ENCODE results near the gene AHSG.

Gene AHSG

DNA sequence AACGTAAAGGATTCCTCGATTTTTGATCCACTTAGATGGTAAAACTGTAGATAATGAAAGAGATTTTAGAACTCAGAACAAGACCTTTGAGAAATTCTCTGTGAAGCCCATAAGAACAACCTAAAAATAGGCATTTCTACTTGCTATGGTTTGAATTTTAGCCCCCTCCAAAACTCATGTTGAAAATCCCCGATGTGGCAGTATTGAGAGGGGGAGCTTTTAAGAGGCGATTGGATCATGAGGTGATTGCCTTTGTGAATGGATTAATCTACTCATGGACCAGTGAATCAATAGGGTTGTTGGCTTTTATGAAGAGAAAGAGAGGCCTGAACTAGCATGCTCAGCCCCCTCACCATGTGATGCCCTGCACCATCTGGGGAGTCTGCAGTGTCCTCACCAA lies 20.2 kb upstream of the AHSG start:
- Histone ChIP-seq H3K27me3 (ENCODE audit: control insufficient read depth in 2 of 2, insufficient read depth in 2 of 2, low read length in 2 of 2) (no peaks in the 10 kb centered on the region), H3K4me1 (ENCODE audit: control insufficient read depth in 2 of 2, insufficient read depth in 2 of 2, low read length in 2 of 2) (no peaks in the 10 kb centered on the region), H3K9ac (ENCODE audit: low read depth in 1 of 2, low read length in 2 of 2) (no peak overlapping the region), H3K4me3 (ENCODE audit: low read length in 2 of 2) (no peak overlapping the region), H3K9me3 (ENCODE audit: control insufficient read depth in 2 of 2, low read length in 2 of 2) (no peaks in the 10 kb centered on the region), H3K36me3 (ENCODE audit: control insufficient read depth in 2 of 2, insufficient read depth in 2 of 2, low read length in 2 of 2) (no peaks in the 10 kb centered on the region), H3K27ac (ENCODE audit: low read depth in 2 of 2, low read length in 2 of 2) (no peak overlapping the region)

DNA sequence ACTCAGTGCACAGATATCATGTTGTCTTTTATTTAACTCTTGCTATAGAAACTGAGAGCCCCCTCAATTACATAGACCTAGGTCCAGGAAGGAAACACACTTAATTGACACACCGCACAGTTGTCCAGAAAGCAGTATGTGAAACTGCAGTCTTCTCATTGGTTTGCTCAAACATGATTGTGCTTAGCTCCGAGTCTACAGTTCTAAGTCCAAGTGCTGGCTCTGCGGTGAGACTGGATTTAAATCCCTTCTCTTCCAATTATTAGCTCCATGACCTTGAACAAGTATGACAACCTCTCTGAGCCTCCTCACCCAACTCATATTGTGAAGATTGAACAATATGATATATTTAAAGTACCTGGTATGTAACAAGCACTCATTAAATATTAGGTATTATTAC lies 19.0 kb upstream of the AHSG start:
- no peaks in the 10 kb centered on the region for H3K36me3 ChIP-seq (ENCODE audit: control insufficient read depth in 2 of 2, insufficient read depth in 2 of 2, low read length in 2 of 2)
- no peak overlapping the region for H3K27ac ChIP-seq (ENCODE audit: low read depth in 2 of 2, low read length in 2 of 2)
- no peaks in the 10 kb centered on the region for H3K4me1 ChIP-seq (ENCODE audit: control insufficient read depth in 2 of 2, insufficient read depth in 2 of 2, low read length in 2 of 2)
- H3K9ac ChIP-seq (ENCODE audit: low read depth in 1 of 2, low read length in 2 of 2), result no peak overlapping the region
- no peaks in the 10 kb centered on the region for H3K27me3 ChIP-seq (ENCODE audit: control insufficient read depth in 2 of 2, insufficient read depth in 2 of 2, low read length in 2 of 2)
- no peak overlapping the region for H3K4me3 ChIP-seq (ENCODE audit: low read length in 2 of 2)
- no peaks in the 10 kb centered on the region for H3K9me3 ChIP-seq (ENCODE audit: control insufficient read depth in 2 of 2, low read length in 2 of 2)

DNA sequence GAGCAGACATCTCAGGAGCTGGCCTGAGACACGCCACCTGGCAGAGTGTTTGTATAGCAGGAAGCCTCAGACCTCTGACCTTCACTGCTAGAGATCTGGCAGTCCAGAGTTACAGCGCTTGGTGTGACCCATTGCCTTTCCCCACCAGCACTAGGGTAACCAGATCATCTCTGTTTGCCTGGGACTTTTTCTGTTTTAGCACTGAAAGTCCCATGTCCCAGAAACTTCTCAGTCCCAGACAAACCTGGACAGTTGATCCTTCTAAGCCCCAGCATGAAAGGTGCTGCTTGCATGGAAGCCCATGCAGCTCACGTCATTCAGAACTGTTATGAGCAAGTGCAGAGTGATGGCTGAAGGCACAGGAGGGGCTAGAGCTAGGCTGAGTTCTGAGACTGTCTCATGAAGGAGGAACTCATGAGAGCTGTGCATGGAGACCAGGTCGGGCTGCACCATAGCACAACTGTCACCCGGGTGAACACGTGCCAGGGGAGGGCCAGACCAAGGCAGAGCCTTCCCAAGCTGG lies 18.2 kb upstream of the AHSG start:
- Histone ChIP-seq H3K9ac (ENCODE audit: low read depth in 1 of 2, low read length in 2 of 2) (no peak overlapping the region), H3K4me1 (ENCODE audit: control insufficient read depth in 2 of 2, insufficient read depth in 2 of 2, low read length in 2 of 2) (peaks cover 0 to 2% of the 10 kb centered on the region in 2 donors), H3K27me3 (ENCODE audit: control insufficient read depth in 2 of 2, insufficient read depth in 2 of 2, low read length in 2 of 2) (no peaks in the 10 kb centered on the region), H3K36me3 (ENCODE audit: control insufficient read depth in 2 of 2, insufficient read depth in 2 of 2, low read length in 2 of 2) (no peaks in the 10 kb centered on the region), H3K27ac (ENCODE audit: low read depth in 2 of 2, low read length in 2 of 2) (no peak overlapping the region), H3K4me3 (ENCODE audit: low read length in 2 of 2) (no peak overlapping the region), H3K9me3 (ENCODE audit: control insufficient read depth in 2 of 2, low read length in 2 of 2) (no peaks in the 10 kb centered on the region)

DNA sequence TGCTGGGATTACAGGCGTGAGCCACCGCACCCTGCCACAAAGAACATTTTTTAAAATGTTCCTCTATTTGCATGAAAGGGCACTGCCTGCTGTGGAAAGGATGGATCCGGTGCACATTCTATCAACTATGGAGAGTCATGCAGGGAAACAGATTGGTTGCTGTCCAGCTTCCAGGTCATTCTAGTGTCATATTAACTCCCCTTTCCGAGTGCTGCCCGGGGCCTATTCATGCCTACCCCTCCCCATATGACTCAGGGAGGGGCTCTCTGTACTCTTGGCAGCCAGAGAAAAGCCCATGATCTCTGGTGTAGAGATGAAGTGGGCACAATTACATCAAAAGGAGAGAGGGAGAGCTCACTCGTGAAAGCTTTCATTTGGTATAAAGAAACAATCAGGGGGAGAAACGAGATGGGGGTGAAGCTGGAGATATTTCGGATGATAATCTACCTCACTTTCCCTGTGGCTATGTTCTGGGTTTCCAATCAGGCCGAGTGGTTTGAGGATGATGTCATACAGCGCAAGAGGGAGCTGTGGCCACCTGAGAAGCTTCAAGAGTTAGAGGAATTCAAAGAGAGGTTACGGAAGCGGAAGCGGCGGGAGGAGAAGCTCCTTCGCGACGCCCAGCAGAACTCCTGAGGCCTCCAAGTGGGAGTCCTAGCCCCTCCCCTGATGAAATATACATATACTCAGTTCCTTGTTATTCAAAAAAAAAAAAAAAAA lies 16.1 kb upstream of the AHSG start:
- no peaks in the 10 kb centered on the region for H3K36me3 ChIP-seq (ENCODE audit: control insufficient read depth in 2 of 2, insufficient read depth in 2 of 2, low read length in 2 of 2)
- peaks cover 0 to 4% of the 10 kb centered on the region in 2 donors for H3K4me1 ChIP-seq (ENCODE audit: control insufficient read depth in 2 of 2, insufficient read depth in 2 of 2, low read length in 2 of 2)
- no peak overlapping the region for H3K9ac ChIP-seq (ENCODE audit: low read depth in 1 of 2, low read length in 2 of 2)
- H3K27ac ChIP-seq (ENCODE audit: low read depth in 2 of 2, low read length in 2 of 2), result no peak overlapping the region
- no peaks in the 10 kb centered on the region for H3K9me3 ChIP-seq (ENCODE audit: control insufficient read depth in 2 of 2, low read length in 2 of 2)
- no peak overlapping the region for H3K4me3 ChIP-seq (ENCODE audit: low read length in 2 of 2)
- H3K27me3 ChIP-seq (ENCODE audit: control insufficient read depth in 2 of 2, insufficient read depth in 2 of 2, low read length in 2 of 2), result no peaks in the 10 kb centered on the region

DNA sequence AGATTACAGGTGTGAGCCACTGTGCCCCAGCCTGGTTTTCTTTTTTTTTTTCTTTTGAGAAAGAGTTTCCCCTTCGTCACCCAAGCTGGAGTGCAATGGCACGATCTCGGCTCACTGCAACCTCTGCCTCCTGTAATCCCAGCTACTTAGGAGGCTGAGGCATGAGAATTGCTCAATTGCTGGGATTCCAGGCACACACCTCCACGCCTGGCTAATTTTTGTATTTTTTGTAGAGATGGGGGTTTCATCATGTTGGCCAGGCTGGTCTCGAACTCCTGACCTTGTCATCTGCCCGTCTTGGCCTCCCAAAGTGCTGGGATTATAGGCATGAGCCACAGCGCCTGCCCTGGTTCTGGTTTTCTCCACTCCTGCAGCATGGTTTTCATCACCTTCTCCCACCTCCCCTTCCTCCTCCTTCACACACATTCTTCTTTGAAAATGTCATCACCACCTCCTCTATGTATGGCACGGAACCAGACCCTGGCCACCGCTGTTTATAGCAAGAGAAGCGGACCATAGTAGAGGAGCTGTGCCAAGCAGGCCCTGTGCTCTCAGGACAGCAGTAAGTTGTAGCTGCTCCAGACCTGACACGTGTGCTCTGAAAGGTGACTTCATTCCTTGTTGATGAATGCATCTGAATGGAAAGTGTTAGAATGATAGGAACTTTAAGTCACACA lies 14.6 kb upstream of the AHSG start:
- H3K36me3 ChIP-seq (ENCODE audit: control insufficient read depth in 2 of 2, insufficient read depth in 2 of 2, low read length in 2 of 2), result no peaks in the 10 kb centered on the region

DNA sequence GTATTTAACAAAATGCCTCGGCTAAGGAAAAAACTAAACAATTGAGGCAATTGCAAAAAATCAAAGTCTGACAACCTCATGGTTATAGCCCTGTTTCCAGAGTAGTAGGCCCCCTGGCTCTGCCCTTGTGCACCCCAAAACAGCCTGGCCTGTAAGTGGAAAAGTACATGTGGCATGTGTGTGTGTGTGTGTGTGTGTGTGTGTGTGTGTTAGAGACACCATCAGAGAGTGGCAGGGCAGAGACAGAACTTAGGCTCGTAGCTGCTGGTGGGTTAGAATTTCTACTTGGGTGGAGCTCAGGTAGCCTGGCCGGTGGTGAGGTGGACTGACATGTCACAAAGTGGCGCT lies 14.1 kb upstream of the AHSG start:
- no peak overlapping the region for H3K4me3 ChIP-seq (ENCODE audit: low read length in 2 of 2)

More for the DNA sequence above, 14.6 kb upstream of the AHSG start:
- no peaks in the 10 kb centered on the region for H3K9me3 ChIP-seq (ENCODE audit: control insufficient read depth in 2 of 2, low read length in 2 of 2)
- no peak overlapping the region for H3K4me3 ChIP-seq (ENCODE audit: low read length in 2 of 2)
- peaks cover 0 to 4% of the 10 kb centered on the region in 2 donors for H3K4me1 ChIP-seq (ENCODE audit: control insufficient read depth in 2 of 2, insufficient read depth in 2 of 2, low read length in 2 of 2)
- no peaks in the 10 kb centered on the region for H3K27me3 ChIP-seq (ENCODE audit: control insufficient read depth in 2 of 2, insufficient read depth in 2 of 2, low read length in 2 of 2)
- no peak overlapping the region for H3K27ac ChIP-seq (ENCODE audit: low read depth in 2 of 2, low read length in 2 of 2)
- no peak overlapping the region for H3K9ac ChIP-seq (ENCODE audit: low read depth in 1 of 2, low read length in 2 of 2)

DNA sequence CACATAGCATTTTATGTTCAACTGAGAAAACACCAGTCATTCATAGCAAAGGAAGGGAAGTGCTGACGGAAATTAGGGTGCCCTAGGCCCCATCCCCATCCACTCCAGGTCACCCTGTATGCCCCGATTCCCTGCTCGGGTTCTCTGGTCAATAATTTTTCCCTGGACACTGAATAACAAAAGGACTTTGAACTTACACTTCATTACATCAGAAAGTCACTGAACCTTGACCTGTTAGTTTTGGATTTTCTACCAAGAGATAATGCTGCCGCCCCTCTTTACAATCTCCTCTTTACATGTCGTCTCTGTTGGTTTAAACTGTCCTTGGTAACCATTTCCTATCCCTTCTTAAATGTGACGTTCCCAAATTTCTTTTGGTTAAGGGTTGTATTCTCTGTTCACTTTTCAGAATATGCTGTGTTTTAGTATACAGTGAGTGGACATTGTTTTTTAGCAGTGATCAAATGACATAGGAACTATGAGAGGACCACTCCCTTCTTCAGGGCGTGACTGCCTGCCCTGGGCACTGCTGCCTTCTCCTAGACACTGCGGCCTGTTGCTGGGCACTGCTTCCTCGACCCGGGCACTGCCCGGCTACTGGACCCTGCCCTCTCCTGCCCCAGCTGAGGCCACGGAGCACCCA lies 13.6 kb upstream of the AHSG start:
- H3K36me3 ChIP-seq (ENCODE audit: control insufficient read depth in 2 of 2, insufficient read depth in 2 of 2, low read length in 2 of 2), result no peaks in the 10 kb centered on the region
- peaks cover 0 to 4% of the 10 kb centered on the region in 2 donors for H3K4me1 ChIP-seq (ENCODE audit: control insufficient read depth in 2 of 2, insufficient read depth in 2 of 2, low read length in 2 of 2)

More for the DNA sequence above, 14.1 kb upstream of the AHSG start:
- Histone ChIP-seq H3K9ac (ENCODE audit: low read depth in 1 of 2, low read length in 2 of 2) (no peak overlapping the region), H3K9me3 (ENCODE audit: control insufficient read depth in 2 of 2, low read length in 2 of 2) (no peaks in the 10 kb centered on the region), H3K4me1 (ENCODE audit: control insufficient read depth in 2 of 2, insufficient read depth in 2 of 2, low read length in 2 of 2) (peaks cover 0 to 4% of the 10 kb centered on the region in 2 donors), H3K27ac (ENCODE audit: low read depth in 2 of 2, low read length in 2 of 2) (no peak overlapping the region), H3K27me3 (ENCODE audit: control insufficient read depth in 2 of 2, insufficient read depth in 2 of 2, low read length in 2 of 2) (no peaks in the 10 kb centered on the region), H3K36me3 (ENCODE audit: control insufficient read depth in 2 of 2, insufficient read depth in 2 of 2, low read length in 2 of 2) (no peaks in the 10 kb centered on the region)

DNA sequence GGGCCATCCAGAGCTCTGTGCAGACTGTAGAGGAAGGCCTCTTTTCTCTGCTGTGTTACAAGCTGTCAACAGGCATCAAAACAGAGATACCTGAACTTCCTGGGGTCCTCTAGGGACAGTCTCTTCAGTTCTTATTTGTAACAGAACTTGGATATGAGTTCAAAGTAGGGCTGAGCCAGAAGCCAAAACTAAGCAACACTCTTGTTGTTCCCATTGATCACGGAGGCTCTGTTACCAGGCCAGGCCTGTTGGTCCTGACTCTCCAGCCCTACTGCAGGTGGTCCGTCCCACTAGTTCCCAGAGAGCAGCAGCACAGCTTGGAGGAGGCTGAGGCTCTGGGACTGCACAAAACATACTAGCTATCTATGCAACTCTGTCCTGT lies 13.1 kb upstream of the AHSG start:
- no peak overlapping the region for H3K9ac ChIP-seq (ENCODE audit: low read depth in 1 of 2, low read length in 2 of 2)
- no peaks in the 10 kb centered on the region for H3K9me3 ChIP-seq (ENCODE audit: control insufficient read depth in 2 of 2, low read length in 2 of 2)
- peaks cover 0 to 4% of the 10 kb centered on the region in 2 donors for H3K4me1 ChIP-seq (ENCODE audit: control insufficient read depth in 2 of 2, insufficient read depth in 2 of 2, low read length in 2 of 2)
- H3K4me3 ChIP-seq (ENCODE audit: low read length in 2 of 2), result no peak overlapping the region
- no peaks in the 10 kb centered on the region for H3K27me3 ChIP-seq (ENCODE audit: control insufficient read depth in 2 of 2, insufficient read depth in 2 of 2, low read length in 2 of 2)
- H3K27ac ChIP-seq (ENCODE audit: low read depth in 2 of 2, low read length in 2 of 2), result no peak overlapping the region
- no peaks in the 10 kb centered on the region for H3K36me3 ChIP-seq (ENCODE audit: control insufficient read depth in 2 of 2, insufficient read depth in 2 of 2, low read length in 2 of 2)

More for the DNA sequence above, 13.6 kb upstream of the AHSG start:
- no peaks in the 10 kb centered on the region for H3K27me3 ChIP-seq (ENCODE audit: control insufficient read depth in 2 of 2, insufficient read depth in 2 of 2, low read length in 2 of 2)
- H3K27ac ChIP-seq (ENCODE audit: low read depth in 2 of 2, low read length in 2 of 2), result no peak overlapping the region
- no peak overlapping the region for H3K4me3 ChIP-seq (ENCODE audit: low read length in 2 of 2)
- no peaks in the 10 kb centered on the region for H3K9me3 ChIP-seq (ENCODE audit: control insufficient read depth in 2 of 2, low read length in 2 of 2)
- no peak overlapping the region for H3K9ac ChIP-seq (ENCODE audit: low read depth in 1 of 2, low read length in 2 of 2)

DNA sequence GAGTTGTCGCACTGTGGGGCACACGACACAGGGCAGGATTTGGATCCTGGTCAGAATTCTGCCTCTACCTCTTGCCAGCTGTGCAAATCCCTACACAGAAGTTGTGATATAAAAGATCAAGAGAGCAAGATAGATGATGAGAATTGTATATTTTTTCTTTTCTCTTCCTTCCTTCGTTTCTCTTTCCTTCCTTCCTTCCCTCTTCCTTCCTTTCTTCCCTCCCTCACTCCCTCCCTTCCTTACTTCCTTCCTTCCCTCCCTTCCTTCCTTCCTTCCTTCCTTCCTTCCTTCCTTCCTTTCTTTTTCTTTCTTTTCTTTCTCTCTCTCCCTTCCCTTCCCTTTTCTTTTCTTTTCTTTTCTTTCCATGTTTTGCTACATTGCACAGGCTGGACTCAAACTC lies 12.0 kb upstream of the AHSG start:
- Histone ChIP-seq H3K4me3 (ENCODE audit: low read length in 2 of 2) (no peak overlapping the region), H3K9ac (ENCODE audit: low read depth in 1 of 2, low read length in 2 of 2) (no peak overlapping the region), H3K4me1 (ENCODE audit: control insufficient read depth in 2 of 2, insufficient read depth in 2 of 2, low read length in 2 of 2) (peaks cover 0 to 4% of the 10 kb centered on the region in 2 donors), H3K9me3 (ENCODE audit: control insufficient read depth in 2 of 2, low read length in 2 of 2) (no peaks in the 10 kb centered on the region), H3K27me3 (ENCODE audit: control insufficient read depth in 2 of 2, insufficient read depth in 2 of 2, low read length in 2 of 2) (no peaks in the 10 kb centered on the region), H3K27ac (ENCODE audit: low read depth in 2 of 2, low read length in 2 of 2) (no peak overlapping the region), H3K36me3 (ENCODE audit: control insufficient read depth in 2 of 2, insufficient read depth in 2 of 2, low read length in 2 of 2) (no peaks in the 10 kb centered on the region)

DNA sequence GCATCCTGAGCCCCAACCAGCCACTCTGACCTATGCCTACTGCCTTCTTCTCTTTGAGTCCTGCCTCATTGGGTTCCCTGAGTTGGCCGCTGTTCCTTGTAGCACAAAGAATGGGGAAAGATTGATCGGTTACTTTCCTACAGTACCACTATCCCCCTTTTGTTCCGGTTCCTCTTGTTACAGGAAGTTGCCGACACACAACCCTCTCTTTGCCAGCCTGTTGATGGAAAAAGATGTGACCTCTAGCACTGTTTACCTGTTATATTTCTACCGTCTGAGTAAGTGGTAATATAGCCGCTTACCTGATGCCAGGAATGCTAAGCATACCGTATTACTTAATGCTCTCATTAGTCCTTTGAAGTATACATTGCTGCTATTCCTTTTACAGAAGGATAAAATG lies 9.7 kb upstream of the AHSG start:
- Histone ChIP-seq H3K27ac (ENCODE audit: low read depth in 2 of 2, low read length in 2 of 2) (no peak overlapping the region), H3K9me3 (ENCODE audit: control insufficient read depth in 2 of 2, low read length in 2 of 2) (no peaks in the 10 kb centered on the region), H3K9ac (ENCODE audit: low read depth in 1 of 2, low read length in 2 of 2) (no peak overlapping the region)

More for the DNA sequence above, 9.7 kb upstream of the AHSG start:
- no peaks in the 10 kb centered on the region for H3K36me3 ChIP-seq (ENCODE audit: control insufficient read depth in 2 of 2, insufficient read depth in 2 of 2, low read length in 2 of 2)
- H3K4me3 ChIP-seq (ENCODE audit: low read length in 2 of 2), result no peak overlapping the region
- no peaks in the 10 kb centered on the region for H3K27me3 ChIP-seq (ENCODE audit: control insufficient read depth in 2 of 2, insufficient read depth in 2 of 2, low read length in 2 of 2)
- H3K4me1 ChIP-seq (ENCODE audit: control insufficient read depth in 2 of 2, insufficient read depth in 2 of 2, low read length in 2 of 2), result peaks cover 0 to 4% of the 10 kb centered on the region in 2 donors

Measured in mucosa of rectum (tissue), 2 donors.